ENCODE measurements around the gene WDR1.
"Not testable (repeated sequence)": the region's sequence is repeated elsewhere in the genome, so short reads cannot be mapped to it uniquely, and the experiment has no call there.

WDR1 gene

DNA sequence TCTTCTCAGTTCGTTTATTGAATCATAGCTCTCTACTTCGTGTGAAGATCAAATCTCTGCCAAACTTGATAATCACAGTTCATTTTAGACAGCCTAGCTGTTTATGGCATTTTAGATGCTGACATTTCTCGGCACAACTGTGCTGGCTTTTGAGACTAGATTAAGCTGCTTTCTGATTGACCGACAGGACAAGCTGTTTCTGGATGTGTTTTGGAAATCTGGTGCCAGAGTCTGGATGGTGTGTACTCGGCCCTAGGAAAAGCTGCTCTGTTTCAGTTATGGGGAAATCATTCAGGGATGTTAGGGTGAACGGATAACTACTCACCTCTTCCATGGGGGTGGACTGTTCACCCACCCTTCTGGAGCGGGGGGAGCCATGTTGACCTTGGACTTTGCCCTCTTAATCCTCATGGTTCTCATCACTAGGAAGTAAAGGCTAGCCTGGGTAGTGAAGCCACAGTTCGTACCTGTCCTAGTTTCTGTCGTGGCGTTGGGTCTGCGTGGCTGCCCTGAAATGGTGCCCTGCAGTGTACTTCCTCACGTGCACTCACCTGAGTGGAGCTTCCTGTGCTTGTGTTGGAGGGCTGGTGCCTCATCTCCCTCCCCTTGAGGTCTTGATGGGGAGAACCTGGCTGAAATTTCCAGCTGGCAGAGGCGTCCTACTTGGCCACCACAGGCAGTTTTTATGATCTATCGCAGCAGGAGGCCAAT lies 13.7 kb upstream of the WDR1 start:
- no peak for DNase-seq

DNA sequence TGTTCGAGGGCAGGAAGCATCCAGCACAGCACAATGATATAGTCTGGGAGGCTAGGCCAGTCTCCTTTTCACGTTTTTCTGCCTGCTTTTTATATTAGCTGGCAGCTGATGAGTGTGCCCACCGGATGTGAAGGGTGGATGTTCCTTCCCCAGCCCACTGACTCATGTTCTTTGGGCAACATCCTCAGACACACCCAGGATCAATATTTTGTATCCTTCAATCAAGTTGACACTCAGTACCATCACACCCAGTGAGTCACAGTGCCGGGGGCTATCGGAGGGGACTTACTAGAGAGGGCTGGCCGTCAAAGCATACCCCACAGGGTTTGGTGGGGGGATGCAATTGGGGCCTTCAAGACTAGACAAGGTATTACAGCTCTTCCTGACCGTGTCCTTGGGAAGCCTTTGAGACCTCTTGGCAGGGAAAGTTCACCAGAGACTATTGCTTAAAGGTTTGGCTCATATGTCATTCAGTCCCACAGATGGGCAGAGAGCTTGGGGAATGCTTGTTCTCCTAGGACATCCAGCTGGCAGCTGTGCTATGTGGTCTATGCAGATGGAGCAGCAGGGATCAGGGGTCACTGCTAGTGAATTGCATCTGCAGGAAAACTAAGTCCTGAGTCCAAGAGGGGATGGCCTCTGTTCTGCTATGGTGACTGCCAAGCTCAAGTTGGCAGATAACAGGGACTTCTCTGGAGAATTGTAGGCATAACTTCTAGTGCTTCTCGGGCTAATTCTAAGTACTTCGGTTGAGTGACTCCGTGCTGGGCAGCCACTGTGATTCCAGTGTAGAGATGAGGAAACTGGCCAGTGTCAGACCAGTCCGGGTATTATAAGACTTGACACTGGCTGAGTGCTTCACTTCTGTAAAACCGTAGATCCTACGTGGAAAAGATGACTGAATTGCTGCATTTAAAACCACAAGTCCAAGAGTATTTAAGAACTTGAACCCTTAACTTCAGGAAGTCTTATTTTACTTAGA lies 12.9 kb upstream of the WDR1 start:
- no peak for DNase-seq

DNA sequence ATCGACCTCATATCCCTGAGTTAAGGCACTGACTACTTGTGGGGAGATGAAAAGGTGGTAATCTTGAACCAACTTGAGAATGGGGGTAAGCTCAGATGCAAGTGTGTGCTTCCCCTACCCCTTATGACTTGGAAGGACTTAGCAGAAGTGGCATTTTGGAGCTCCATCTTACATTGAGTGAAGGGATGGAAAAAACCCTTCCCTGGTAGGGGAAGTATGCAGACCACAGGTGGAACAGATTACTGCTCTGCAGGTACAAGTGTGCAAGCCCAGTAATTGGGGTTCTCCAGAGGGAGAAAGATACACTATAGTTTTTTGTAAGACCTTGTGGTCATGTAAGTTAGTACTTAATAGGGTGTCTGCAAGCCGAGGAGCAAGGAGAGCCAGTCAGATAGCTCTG lies 12.2 kb upstream of the WDR1 start:
- no peak for DNase-seq

DNA sequence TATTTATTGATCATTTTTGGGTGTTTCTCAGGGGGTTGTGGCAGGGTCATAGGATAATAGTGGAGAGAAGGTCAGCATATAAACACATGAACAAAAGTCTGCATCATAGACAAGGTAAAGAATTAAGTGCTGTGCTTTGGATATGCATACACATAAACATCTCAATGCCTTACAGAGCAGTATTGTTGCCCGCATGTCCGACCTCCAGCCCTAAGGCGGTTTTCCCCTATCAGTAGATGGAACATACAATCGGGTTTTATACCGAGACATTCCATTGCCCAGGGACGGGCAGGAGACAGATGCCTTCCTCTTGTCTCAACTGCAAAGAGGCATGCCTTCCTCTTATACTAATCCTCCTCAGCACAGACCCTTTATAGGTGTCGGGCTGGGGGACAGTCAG lies 10.9 kb upstream of the WDR1 start:
- DNase-seq: not testable (repeated sequence)

DNA sequence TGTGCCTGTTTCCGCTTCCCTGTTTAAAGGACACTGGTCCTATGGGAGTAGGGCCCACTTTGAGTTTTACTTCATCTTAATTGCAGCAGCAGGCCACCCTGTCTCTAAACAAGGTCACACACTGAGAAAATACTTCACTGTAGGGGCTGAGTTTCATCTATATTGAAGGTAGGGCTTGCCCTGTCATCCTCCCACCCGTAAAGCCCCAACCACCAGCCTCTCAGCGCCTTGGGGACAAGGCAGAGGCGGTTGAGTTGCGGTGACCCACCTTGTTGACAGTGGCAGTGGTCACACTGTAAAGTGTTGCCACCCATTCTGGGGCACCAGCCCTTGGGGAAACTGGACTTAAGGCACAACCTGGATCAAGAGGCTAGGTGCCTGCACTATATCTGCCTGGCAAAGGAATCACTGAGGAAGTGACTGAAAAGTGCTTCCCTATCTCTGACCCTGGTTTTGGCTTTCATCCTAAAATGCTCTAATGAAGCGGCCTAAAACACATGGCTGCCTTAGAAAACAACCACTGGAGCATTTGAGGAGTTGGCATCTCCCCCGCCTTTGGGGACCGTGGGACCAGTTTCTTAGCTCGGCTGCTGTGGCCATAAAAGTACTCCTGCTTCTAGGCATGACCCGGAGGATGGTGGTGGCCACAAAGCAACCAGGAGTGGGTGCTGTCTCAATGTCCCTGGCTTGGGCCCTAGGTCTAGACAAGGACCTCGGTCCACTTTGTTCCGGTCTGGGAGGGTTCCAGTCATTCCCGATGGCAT lies 7.8 kb upstream of the WDR1 start:
- no peak for DNase-seq

DNA sequence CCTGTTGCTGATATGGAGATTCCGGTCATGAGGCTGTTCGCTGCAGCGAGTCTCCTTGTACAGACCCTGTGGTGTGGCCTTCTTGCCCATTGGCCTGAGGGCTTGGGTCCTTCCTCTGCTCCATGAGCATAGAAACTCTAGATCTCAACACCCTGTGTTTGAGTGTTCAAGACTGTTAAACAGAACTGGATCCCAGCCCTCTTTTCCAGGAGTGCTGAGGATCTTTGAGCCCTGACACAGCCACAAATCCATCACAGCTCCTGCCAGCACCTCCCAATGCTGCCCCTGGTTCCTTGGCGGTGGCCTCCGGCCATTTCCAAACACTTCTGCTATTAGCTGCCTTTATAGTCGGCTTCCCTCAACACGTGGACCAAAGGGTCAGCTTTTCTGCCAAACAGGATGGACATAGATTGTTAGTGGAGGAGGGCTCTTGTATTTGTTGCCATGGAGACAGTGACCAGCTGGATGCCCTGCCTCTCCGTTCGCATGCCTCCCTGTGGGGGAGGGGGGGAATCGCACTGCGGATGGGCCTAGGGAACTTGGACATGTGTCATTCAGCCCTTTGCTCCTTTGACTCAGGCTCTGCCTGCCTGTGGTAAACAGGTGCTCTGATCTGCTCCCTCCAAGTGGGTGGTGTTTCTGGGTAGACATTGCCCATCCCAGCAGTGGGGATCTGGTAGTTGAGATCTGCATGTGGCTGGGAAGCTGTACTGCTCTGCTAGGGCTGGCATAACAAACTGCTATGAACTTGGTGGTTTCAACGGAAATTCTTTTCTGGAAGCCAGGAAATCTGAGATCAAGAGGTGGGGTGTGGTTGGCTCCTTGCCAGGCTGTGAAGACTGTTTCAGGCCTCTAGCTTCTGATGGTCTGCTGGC lies 6.9 kb upstream of the WDR1 start:
- no peak for DNase-seq

DNA sequence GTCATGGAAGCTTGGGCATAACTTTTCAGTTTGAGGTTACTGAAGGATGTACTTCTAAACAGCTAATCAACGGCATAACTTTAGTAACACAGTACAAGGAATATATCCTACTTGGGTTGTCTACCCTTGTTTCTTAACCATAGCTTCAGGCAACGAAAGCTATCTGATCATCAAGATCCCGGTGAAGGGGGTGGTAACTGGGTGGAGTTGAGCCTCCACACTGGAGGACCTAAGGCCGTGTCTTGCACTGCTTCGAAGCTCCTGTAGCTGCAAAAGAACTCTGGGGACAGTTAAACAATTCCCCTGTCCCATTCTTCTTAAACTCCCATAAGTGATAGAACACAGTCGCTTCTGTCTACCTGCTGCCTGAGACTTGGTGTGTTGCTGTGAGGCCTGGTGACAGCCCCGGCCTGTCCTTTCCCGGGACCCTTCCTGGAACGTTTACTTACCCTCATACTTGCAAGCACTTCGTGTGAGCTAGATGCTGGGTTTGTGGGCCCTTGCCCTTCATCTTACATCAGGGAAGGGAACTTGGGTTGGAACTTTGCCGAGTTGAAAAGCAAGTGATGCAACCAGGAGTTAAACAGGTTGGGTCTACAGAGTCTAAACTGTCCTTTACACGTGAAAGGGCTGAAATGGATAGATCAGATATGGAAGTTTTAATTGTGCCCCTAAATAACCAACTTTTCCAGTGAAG lies 5.8 kb upstream of the WDR1 start:
- no peak for DNase-seq

DNA sequence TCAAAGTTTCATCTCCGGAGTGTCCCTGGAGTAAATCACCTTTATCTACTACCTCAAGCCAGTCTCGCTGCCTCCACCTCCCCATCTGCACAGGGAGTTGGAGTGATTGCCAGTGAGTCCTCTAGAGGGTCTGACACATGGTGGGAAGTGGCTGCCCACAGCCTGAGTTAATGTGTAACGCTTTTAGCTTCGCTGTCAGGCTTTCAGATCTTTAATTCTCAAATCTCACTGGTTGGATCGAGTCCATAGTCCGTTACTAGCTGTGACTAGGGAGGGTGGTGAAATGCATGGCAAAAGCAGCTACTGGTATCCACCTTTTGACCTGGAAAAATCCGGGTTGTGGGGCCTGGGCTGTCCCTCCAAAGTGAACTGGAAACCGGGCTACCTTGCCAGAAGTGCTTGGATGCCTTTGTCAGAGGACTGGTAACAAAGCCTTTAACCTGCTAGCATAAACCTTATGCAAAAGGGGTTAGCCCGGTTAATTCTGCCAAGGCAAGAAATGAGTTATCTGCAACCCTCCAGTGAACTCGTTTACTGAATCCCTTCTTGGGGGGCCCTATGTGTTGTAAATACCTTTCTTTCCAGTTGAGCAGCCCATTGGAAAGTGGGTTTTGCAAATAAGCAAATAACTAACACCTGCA lies 5.1 kb upstream of the WDR1 start:
- DNase-seq: no peak

DNA sequence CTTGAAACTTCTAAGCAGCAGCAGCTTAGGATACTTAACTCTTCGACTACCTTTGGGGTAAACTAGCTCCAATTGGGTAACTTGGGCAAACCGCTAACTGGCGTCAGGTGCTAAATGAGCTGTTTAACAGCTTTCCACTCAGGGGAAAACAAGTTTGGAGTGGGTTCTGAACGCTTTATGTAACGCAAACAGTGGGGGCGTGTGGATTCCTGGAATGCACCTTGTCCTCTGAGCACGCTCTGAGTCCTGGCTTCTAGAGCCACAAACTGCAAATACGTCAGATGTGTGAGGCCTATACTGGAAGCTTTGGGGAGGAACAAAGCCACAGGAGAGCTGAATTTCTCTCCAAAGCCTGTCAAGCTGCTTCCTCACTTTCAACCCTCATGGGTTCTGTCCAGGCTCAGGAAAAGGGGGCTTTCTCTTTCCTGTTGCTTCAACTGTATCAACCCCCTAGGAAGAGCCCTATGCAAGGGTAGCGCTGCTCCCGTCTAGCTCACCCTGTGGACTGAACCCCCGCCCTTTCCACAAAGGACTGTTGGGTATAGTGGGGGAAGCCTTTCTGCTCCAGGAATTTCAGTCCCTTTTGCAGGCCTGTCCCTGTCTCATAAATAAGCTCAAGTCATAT lies 4.5 kb upstream of the WDR1 start:
- DNase-seq: no peak

DNA sequence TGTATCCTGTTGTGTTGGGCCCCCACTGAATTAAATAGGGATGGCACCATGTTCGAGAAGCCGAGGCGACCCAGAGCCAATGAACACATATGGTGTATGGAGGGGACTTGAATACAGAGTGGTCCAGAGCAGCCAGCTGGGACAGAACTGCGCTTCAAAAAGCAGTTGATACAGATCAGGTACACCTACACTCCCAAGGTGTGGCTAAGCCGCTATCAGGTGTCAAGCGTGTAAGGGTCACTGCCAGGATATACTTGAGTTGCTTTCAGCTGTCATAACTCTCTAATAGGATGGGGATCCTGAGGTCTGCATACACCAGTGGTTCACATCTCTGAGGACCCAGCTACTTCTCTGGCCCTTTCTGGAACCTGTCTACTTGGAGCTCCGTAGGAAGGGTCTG lies 3.2 kb upstream of the WDR1 start:
- no peak for DNase-seq

DNA sequence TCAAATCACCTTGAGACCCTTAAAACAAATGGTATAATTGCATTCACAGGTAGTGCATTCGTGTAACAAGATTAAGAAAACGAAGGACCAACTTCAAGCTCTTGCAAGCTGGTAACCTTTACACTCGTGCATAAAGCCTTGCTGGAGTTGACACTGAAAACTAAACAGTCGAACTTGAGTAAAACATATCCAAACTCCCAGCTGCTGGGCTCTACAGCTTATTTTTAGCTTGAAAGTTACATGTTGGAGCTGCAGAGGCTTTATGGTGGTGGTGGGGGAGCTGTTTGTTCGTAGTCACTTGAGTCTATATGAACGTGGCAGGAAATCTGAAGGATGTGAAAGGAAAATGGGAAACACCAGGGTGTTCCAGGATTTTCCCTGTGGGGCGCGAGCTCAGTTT lies 2.7 kb upstream of the WDR1 start:
- no peak for DNase-seq

DNA sequence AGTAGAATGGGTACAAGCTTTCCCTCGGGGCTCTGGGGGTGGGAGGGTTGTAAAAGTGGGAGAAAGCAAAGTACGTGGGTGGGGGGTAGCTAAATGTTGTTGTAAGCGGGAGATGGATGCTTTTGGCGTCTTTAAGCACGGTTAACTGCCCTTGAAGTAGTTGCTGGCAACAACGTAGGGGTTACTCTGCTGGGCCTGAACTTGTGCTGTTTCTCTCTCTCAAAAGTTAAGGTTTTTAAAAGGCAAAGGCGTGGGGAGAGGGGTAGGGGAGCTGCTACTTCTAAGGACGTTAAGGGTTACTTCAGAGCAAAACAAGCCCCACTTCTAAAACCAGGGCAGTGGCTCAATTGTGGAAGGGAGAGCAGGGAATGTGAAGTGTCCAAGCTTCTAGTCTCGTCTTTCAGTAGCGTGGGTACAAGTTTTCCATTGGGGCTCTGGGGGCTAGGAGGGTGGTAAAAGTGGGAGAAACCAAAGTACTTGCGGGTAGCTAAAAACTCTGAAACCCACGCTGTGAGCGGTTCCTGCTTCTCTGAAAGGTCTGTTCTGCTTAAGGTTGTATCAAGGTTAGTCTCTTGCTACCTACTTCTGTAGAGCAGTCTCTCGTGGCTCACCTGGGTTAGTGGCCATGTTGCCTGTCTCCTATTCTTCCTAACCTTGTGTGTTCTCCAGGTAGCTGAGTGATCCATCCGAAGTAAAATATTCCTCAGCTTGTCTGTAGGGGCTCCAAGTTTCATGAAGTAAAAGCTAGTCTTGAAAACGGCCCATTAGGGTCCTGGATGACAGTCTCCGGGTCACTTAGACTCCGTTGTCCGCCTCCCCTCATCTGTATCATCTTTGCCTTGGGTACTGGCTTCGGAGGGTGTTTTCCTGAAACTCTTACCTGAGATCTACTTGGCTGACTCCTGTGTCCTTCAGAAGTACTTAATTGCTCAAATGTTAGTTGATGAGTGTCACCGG lies 1.7 kb upstream of the WDR1 start:
- DNase-seq: no peak

DNA sequence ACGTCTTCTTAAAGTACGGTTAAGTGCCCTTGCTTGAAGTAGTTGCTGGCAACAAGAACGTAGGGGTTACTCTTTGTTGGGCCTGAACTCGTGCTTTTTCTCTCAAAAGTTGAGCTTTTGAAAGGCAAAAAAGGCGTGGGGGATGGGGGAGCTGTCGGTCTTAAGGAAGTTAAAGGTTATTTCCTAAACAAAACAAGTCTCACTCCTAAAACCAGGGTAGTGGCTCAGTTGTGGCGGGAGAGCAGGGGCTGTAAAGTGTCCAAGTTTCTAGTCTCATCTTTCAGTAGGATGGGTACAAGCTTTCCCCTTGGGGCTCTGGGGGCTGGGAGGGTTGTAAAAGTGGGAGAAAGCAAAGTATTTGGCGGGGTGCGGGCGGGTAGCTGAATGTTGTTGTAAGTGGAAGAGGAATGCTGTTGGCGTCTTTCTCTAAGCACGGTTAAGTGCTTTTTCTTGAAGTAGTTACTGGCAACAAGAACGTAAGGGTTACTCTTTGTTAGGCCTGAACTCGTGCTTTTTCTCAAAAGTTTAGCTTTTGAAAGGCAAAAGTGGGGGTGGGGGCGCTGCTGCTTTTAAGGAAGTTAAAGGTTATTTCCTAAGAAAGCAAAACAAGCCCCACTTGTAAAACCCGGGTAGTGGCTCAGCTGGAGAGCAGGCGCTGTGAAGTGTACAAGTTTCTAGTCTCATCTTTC lies 904 bp upstream of the WDR1 start:
- DNase-seq: no peak

DNA sequence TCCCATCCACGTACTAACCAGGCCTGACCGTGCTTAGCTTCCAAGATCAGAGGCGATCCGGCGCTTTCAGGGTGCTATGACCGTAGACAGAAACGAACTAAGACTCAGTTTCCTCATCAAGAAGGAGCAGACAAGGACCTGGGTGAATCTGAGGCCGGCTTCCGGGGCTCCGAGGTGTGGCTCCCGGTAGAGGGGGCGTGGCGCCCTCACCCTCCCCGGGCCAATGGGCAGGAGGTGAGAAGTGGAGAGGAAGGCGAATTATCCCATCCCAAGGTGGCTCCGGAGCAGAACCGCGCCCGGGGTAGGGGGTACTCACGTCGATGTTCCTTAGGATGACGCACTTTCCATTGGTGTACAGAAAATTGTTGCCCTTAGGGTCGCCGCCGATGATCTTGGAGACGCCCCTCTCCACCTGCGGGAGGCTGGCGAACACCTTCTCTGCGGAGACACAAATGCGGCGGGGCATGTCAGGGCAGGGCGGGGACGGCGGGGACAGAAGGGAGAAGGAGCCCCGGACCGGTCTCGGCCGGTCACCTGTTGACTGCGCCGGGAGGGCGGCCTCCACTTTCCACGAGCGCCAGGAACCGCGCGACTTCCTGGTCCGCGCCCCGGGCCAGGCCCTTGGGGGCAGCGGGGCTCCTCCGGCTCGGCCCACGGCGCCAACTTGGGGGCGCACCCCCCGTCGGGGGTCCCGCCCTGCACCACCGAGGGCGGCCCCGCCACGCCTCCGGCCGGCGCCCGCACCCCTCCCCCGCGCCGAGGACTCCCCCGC lies 616 bp downstream of the WDR1 start:
- peak; percentile 64 to 67 for DNase-seq

DNA sequence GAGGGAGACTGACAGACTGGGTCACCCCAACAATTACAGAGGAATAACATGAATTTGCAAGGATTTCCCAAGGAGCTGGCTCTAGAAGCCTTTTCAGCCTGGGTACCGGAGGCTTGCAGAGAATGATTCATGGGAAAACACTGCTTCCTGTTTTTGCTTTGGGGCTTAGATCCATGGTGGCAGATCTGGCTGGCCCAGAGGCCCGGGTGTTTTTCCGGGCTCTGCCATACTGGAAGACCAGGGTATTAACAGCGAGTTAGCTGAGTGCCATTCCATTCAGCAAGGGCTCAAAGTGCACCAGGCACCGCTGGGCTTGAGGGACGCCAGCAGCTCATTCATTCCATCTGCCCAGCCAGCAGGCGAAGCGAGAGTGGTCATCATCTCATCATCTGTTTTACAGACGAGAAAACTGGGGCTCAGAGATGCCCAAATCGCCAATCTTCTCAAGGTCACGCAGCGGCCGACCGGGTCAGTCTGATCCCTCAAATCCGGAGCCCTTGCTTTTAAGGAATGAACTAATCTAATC lies 1.3 kb downstream of the WDR1 start:
- no peak for DNase-seq

DNA sequence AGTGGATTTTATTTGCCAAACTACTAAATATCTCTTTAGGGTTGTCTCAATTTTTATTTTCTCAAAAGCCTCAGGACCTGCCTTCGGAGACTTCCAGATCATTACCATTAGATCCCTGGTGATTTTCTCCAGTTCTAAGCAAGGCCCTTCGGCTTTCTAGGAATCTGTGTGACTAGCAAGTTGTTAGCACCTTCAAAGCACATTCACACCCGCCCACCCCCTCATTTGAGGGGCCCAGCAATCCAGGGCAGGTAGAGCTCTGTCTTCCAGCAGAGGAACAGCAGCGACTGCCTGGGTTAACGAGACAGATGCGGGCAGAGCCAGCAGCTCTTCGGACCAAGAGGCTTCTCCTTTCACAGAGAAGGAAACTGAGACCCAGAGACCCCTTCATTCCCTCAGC lies 2.0 kb downstream of the WDR1 start:
- no peak for DNase-seq

DNA sequence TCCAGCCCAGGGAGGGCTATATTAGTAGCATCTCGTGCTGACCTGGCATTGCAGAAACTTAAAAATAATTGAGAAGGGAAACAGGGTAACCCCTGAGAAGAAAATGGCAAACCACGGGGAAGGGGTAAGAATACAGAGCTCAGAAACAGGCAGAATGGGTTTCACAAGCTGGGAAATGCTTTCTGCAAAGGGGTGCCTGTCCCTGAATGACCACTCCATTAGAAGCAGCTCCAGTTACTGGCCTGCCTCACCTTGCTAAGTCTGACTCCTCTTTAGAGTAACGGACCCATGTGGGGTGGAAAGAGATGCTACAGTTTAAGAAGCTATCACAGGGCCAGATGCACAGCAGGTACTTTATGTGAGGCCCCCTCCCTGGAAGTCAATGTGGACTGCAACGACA lies 2.5 kb downstream of the WDR1 start:
- no peak for DNase-seq

Data from stimulated activated CD4-positive, alpha-beta T cell treated with anti-CD3 and anti-CD28 coated beads, Interleukin-2, amount 100 ng/mL, for 48 hours (primary cell).